ENCODE data around the gene NEUROG1. TPM values are rescaled to one million over a fixed set of nuclear protein-coding genes. Genes with fewer than 3 reads are reported as not detected.

NEUROG1 gene
- total and polyA plus RNA-seq, 8 donors: not detected

DNA sequence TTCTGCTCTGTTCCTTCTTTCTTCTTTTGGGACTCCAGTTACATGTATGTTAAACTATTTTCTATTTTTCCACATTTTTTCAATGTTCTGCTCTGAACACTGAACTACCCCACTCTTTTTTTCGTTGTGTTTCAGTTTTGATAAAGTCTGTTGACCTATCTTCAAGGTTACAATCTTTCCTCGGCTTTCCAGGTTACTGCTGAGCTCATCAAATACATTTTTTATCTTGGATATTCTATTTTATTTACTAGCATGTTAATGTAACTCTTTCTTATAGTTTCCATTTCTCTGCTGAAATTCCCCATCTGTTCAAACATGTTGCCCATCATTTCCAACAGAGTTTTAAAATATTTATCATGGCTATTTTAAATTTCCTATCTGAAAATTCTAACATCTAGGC, 13.8 kb downstream of the NEUROG1 start:
- Histone ChIP-seq H3K27ac (no peak overlapping the region), H3K4me3 (no peak overlapping the region), H3K36me3 (no peaks in the 10 kb centered on the region), H3K4me1 (no peaks in the 10 kb centered on the region), H3K27me3 (peaks cover 0 to 69% of the 10 kb centered on the region in 2 donors), H3K9me3 (no peaks in the 10 kb centered on the region)
- TF ChIP-seq CTCF (IDR thresholded peaks at IDR 0.05): no peak
- ATAC-seq (no peak), DNase-seq (no peak)
- intact Hi-C loops (cut with DNase I): no loop called here

DNA sequence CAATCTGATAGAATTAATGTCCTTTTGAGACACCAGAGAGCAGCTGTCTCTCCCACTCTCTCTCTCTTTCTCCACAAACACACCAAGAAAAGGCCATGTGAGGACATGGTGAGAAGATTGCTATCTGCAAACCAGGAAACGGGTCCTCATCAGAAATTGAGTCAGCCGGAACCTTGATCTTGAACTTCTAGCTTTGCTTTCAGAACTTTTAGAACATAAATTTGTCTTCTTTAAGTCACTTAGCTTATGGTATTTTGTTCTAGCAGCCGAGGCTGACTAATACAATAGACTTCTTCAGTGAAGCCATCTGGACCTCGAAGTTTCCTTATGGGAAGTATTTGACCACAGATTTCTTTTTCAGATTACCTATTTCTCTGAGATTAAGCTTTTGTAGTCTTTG, 18.1 kb downstream of the NEUROG1 start:
- Histone ChIP-seq H3K27ac (no peak overlapping the region), H3K27me3 (peaks cover 0 to 33% of the 10 kb centered on the region in 2 donors), H3K36me3 (no peaks in the 10 kb centered on the region), H3K9me3 (peaks cover 0 to 4% of the 10 kb centered on the region in 2 donors), H3K4me1 (no peaks in the 10 kb centered on the region), H3K4me3 (no peak overlapping the region)
- no peak for TF ChIP-seq CTCF (IDR thresholded peaks at IDR 0.05)
- no peak for ATAC-seq
- intact Hi-C loops (cut with DNase I): no loop called here
- DNase-seq: no peak

DNA sequence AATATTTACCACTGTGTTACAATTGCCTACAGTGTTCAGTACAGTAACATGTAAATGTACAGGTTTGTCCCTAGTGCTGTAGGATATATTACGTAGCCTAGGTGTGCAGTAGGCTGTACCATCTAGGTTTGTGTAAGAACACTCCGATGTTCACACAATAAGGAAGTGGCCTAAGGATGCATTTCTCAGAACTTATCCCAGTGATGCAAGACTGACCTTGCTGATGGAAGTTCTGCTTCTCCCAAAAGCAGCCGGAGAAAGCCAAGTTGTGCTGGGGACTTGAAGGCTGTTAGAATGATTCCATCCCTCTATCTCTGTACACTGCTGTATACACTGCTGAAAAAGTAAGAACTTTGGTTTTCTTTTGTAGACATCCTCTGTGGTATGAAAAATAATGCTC, 21.6 kb downstream of the NEUROG1 start:
- no peak for TF ChIP-seq CTCF (IDR thresholded peaks at IDR 0.05)
- intact Hi-C loops (cut with DNase I): no loop called here
- Histone ChIP-seq H3K4me1 (no peaks in the 10 kb centered on the region), H3K27me3 (peaks cover 19 to 36% of the 10 kb centered on the region in 2 donors), H3K4me3 (no peak overlapping the region), H3K9me3 (peaks cover 0 to 4% of the 10 kb centered on the region in 2 donors), H3K27ac (no peak overlapping the region), H3K36me3 (no peaks in the 10 kb centered on the region)
- ATAC-seq (no peak), DNase-seq (no peak)

- DNase-seq (no peak), ATAC-seq (no peak)
- no peaks in the 10 kb centered on the region for H3K4me1 ChIP-seq
- peaks cover 0 to 4% of the 10 kb centered on the region in 2 donors for H3K9me3 ChIP-seq
- intact Hi-C loops (cut with DNase I): no loop called here
- H3K36me3 ChIP-seq: no peaks in the 10 kb centered on the region
- peaks cover 36 to 49% of the 10 kb centered on the region in 2 donors for H3K27me3 ChIP-seq
- no peak overlapping the region for H3K4me3 ChIP-seq
- no peak overlapping the region for H3K27ac ChIP-seq
- no peak for TF ChIP-seq CTCF (IDR thresholded peaks at IDR 0.05)
These were observed 23.8 kb downstream of the NEUROG1 start for GRCh38 chr5:135511761-135512575.

DNA sequence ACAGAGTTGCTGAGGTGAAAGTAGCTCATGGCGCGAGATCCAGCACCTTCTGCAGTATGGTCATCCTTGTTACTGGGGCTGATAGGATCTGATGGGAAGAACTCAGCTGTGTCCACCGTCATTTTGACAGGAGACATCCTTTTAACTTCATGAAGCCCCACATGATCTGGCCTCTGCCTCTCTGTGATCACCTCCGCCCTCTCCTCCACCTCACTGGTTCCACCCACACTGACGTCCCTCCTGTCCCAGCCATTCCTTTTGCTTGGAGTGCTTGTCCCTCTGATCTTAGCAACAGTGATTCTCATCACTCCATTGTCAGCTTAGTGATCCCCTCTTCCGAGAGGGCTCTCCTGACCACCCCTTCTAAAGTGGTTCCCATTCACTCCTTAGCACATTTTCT, 25.8 kb downstream of the NEUROG1 start:
- intact Hi-C loops (cut with DNase I): no loop called here
- ATAC-seq (no peak), DNase-seq (no peak)
- Histone ChIP-seq H3K27ac (no peak overlapping the region), H3K4me1 (no peaks in the 10 kb centered on the region), H3K36me3 (no peaks in the 10 kb centered on the region), H3K4me3 (no peak overlapping the region), H3K9me3 (no peaks in the 10 kb centered on the region), H3K27me3 (peaks cover 36 to 69% of the 10 kb centered on the region in 2 donors)
- no peak for TF ChIP-seq CTCF (IDR thresholded peaks at IDR 0.05)
